PFSK-1 (cell line): ENCODE measurements around the gene DNAJC18.

Experiments
- FOXP2 ChIP-seq: optimal IDR thresholded peaks from 2 replicates; pipeline ENCODE3; 2011; ENCODE audit warnings: borderline replicate concordance, control low read depth, inconsistent platforms; ENCODE audit not compliant: insufficient read depth; ENCODE audit errors: extremely low read length, extremely low read depth
- POLR2AphosphoS5 ChIP-seq: IDR thresholded peaks from 2 replicates; pipeline ENCODE4 v1.6.1; 2012; ENCODE audit warnings: low read depth, mild to moderate bottlenecking, control low read depth, low read length, moderate library complexity
- SIN3A ChIP-seq: IDR thresholded peaks from 2 replicates; pipeline ENCODE4 v1.6.1; 2012; ENCODE audit warnings: mild to moderate bottlenecking, low read length, moderate library complexity, borderline replicate concordance; ENCODE audit not compliant: insufficient read depth
- TAF1 ChIP-seq: IDR thresholded peaks from 2 replicates; pipeline ENCODE4 v1.6.1; 2012; ENCODE audit warnings: low read length, control low read depth, borderline replicate concordance; ENCODE audit not compliant: insufficient read depth
- TF ChIP-seq, protein P1 (sequence below), 2 experiments: IDR thresholded peaks; 2 replicates each; pipeline versions ENCODE4 v1.6.1 to v1.8.0; 2011 to 2012; ENCODE audit warnings: low read depth in 2 of 2, low read length in 2 of 2, control low read depth in 1 of 2, inconsistent platforms in 1 of 2, mild to moderate bottlenecking in 1 of 2, moderate library complexity in 1 of 2; ENCODE audit not compliant: insufficient read depth in 1 of 2

DNA sequence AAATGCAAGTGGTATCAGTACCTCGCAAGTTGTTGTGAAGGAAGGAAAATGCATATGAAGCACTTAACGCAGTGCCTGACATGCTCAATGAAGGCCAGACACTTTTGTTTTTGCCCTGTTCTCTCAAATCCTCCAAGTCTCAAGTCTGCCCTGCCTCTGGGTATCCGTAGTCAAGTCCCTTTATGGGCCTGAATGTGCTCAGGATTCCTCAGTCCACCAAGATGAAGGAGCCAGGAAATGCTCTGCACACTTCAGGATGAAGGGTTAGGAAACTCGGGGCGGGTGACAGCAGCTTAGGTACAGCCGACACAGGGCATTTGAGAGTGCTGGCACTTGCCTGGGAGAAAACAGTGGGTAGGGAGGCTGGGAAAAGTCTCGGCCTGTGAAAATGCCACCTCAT is 21.9 kb upstream of the DNAJC18 start:
- TF ChIP-seq SIN3A (no peak), TAF1 (no peak), POLR2AphosphoS5 (no peak), FOXP2 (no peak)
- TF ChIP-seq, protein P1, sequence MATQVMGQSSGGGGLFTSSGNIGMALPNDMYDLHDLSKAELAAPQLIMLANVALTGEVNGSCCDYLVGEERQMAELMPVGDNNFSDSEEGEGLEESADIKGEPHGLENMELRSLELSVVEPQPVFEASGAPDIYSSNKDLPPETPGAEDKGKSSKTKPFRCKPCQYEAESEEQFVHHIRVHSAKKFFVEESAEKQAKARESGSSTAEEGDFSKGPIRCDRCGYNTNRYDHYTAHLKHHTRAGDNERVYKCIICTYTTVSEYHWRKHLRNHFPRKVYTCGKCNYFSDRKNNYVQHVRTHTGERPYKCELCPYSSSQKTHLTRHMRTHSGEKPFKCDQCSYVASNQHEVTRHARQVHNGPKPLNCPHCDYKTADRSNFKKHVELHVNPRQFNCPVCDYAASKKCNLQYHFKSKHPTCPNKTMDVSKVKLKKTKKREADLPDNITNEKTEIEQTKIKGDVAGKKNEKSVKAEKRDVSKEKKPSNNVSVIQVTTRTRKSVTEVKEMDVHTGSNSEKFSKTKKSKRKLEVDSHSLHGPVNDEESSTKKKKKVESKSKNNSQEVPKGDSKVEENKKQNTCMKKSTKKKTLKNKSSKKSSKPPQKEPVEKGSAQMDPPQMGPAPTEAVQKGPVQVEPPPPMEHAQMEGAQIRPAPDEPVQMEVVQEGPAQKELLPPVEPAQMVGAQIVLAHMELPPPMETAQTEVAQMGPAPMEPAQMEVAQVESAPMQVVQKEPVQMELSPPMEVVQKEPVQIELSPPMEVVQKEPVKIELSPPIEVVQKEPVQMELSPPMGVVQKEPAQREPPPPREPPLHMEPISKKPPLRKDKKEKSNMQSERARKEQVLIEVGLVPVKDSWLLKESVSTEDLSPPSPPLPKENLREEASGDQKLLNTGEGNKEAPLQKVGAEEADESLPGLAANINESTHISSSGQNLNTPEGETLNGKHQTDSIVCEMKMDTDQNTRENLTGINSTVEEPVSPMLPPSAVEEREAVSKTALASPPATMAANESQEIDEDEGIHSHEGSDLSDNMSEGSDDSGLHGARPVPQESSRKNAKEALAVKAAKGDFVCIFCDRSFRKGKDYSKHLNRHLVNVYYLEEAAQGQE (IDR thresholded peaks at IDR 0.05; ENCODE audit: insufficient read depth in 1 of 2, low read depth in 2 of 2, low read length in 2 of 2) = no peak
